ENCODE measurements around the gene SPDL1. TPM values are rescaled to one million over a fixed set of nuclear protein-coding genes. Genes with fewer than 3 reads are reported as not detected.
A peak's percentile ranks its signal among the peaks of the same experiment; 100 is the strongest.

SPDL1 gene
- total RNA-seq, 4 donors from 2014 or later = 4.1 to 19.3 (median 7.6) TPM

DNA sequence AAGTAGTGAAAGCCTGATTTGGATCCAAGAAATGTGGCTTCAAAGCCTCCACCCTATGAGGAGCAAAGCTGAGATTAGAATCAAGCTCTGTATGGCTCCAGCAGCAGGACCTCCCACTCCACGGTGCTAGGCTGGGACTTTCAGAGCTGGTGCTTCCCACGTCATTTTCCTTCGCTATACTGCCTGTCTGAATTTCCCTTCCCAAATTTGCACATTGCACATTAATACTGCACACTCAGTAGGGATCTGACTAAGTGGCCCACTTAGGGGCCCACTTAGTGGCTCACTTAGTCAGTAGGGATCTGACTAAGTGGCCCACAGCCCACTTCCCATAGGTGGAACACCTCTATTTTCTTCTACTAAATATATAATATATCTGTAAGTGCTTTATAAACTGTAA is 14.1 kb upstream of the SPDL1 start:
- Histone ChIP-seq H3K4me1 (peaks cover 3 to 5% of the 10 kb centered on the region in 2 donors), H3K27ac (no peak overlapping the region), H3K27me3 (no peaks in the 10 kb centered on the region), H3K4me3 (replicated peaks in 1 of 3) (no peak overlapping the region), H3K9me3 (no peaks in the 10 kb centered on the region), H3K36me3 (no peaks in the 10 kb centered on the region)
- intact Hi-C loops (cut with DNase I) = no loop called here
- no peak for TF ChIP-seq POLR2A (IDR thresholded peaks at IDR 0.05)
- TF ChIP-seq, protein P1, sequence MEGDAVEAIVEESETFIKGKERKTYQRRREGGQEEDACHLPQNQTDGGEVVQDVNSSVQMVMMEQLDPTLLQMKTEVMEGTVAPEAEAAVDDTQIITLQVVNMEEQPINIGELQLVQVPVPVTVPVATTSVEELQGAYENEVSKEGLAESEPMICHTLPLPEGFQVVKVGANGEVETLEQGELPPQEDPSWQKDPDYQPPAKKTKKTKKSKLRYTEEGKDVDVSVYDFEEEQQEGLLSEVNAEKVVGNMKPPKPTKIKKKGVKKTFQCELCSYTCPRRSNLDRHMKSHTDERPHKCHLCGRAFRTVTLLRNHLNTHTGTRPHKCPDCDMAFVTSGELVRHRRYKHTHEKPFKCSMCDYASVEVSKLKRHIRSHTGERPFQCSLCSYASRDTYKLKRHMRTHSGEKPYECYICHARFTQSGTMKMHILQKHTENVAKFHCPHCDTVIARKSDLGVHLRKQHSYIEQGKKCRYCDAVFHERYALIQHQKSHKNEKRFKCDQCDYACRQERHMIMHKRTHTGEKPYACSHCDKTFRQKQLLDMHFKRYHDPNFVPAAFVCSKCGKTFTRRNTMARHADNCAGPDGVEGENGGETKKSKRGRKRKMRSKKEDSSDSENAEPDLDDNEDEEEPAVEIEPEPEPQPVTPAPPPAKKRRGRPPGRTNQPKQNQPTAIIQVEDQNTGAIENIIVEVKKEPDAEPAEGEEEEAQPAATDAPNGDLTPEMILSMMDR (IDR thresholded peaks at IDR 0.05) = no peak
- no peak for DNase-seq
- WGBS, 2 donors = 89 to 92% methylated on average over 3 of the region's 3 CpGs

DNA sequence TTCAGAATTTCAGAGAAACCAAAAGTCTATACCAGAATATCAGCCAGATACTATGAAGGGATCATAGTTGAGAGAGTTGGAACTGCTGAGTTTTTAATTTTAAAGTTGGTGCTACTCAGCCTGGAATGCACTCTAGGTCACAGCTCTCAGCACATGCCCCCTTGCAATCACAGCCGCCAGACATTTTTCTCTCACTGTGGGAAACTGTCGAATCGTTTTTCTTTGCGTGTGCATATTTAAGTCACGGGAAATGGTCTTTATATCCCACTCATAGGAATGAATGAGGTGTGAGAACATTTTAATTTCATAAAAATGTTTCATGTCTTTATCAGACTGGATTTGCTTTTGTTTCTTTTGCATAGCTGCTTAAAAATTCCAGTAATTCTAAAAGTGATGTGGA is 12.2 kb upstream of the SPDL1 start:
- Histone ChIP-seq H3K9me3 (no peaks in the 10 kb centered on the region), H3K4me1 (peaks cover 11 to 14% of the 10 kb centered on the region in 2 donors), H3K36me3 (no peaks in the 10 kb centered on the region), H3K27ac (peak overlapping the region in 1 of 3 donors; percentile 49), H3K27me3 (no peaks in the 10 kb centered on the region), H3K4me3 (replicated peaks in 1 of 3) (no peak overlapping the region)
- DNase-seq = peak; percentile 16 to 24
- intact Hi-C loops (cut with DNase I) = loop anchor here (10.0 kb wide), 2 partner anchors 267 to 577 kb away; partner anchors contain the start of gene SLIT3
- TF ChIP-seq POLR2A (IDR thresholded peaks at IDR 0.05) = no peak
- TF ChIP-seq, protein P1 (IDR thresholded peaks at IDR 0.05) = no peak
- 32 to 41% methylated on average over 5 of the region's 5 CpGs for WGBS, 2 donors

DNA sequence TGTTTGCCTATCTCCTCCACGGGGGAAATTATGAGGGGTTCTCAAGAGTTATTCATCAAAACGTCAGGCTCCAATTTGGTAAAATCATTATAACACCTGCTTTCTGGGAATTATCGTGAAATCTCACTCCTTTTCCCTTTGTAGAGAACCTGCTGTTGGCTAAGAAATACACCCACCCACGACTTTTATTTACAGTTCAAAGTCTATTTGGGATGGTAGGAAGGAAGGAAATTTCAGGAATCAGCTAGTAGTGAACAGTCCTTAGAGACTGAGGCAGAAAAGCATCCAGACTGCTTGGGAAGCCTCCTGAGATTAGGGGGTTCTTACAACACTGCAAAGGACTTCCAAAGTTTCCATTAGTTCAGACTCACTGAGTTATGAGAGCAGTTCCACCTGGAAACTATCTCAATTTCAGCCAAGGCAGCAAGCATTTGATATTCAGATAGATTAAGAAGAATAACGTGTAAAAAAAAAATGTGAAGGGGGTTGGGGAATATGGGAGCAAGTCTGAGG is 9.4 kb upstream of the SPDL1 start:
- TF ChIP-seq, protein P1 (IDR thresholded peaks at IDR 0.05) = no peak
- no peak for TF ChIP-seq POLR2A (IDR thresholded peaks at IDR 0.05)
- DNase-seq = no peak
- no peak overlapping the region for H3K27ac ChIP-seq
- H3K4me3 ChIP-seq (replicated peaks in 1 of 3) = no peak overlapping the region
- WGBS, 2 donors = 55 to 57% methylated on average over 5 of the region's 5 CpGs
- no peaks in the 10 kb centered on the region for H3K9me3 ChIP-seq
- H3K36me3 ChIP-seq = no peaks in the 10 kb centered on the region
- H3K4me1 ChIP-seq = peaks cover 17 to 25% of the 10 kb centered on the region in 2 donors
- intact Hi-C loops (cut with DNase I) = loop anchor here (10.0 kb wide), 2 partner anchors 269 to 579 kb away; partner anchors contain the start of gene SLIT3
- no peaks in the 10 kb centered on the region for H3K27me3 ChIP-seq

DNA sequence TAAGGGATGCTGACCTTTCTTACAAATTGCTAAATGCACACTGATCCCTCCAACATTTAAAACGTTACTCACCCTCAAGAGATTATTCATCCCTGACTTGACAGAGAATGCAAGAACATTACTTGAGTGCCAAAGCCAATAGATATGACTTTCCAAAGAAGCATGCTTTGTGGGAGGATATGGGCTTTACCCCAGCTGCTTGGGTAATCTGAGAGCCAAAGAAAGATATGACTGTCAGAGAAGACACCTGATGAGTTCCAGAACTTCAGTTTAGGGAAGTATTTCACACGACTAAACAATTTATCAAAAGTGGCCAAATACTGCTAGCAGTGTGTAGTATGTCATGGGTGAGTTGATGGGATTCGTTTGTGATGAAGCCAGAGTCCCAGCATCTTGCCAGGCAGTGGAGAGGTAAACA is 7.4 kb upstream of the SPDL1 start:
- Histone ChIP-seq H3K27ac (peak overlapping the region in 2 of 3 donors; percentile 8 to 35), H3K4me3 (replicated peaks in 1 of 3) (no peak overlapping the region), H3K4me1 (peaks cover 16 to 25% of the 10 kb centered on the region in 2 donors), H3K27me3 (no peaks in the 10 kb centered on the region), H3K9me3 (no peaks in the 10 kb centered on the region), H3K36me3 (no peaks in the 10 kb centered on the region)
- 5 to 11% methylated on average over 3 of the region's 3 CpGs for WGBS, 2 donors
- TF ChIP-seq, protein P1 (IDR thresholded peaks at IDR 0.05) = no peak
- no peak for TF ChIP-seq POLR2A (IDR thresholded peaks at IDR 0.05)
- peak; percentile 14 to 18 for DNase-seq
- intact Hi-C loops (cut with DNase I) = loop anchor here (10.0 kb wide), 2 partner anchors 271 to 581 kb away; partner anchors contain the start of gene SLIT3

DNA sequence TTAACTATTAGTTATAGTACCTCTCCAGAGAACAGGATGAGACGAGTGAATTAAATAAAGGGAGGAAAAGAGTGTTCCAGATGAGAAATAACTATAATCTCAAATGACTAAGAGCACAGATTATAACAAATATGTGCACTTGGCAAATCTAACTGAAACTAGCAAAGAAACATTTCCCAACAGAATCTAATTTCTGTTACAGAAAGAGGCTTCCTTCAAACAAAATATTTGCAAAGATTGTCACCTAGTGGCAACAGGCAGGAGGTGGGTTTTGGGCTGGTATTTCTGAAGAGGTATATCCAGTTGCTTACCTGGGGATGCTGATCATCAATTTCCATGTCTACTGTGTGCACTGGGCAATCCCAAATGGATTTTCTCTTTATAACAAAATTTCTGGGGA is 5.6 kb upstream of the SPDL1 start:
- Histone ChIP-seq H3K9me3 (no peaks in the 10 kb centered on the region), H3K27me3 (no peaks in the 10 kb centered on the region), H3K4me3 (replicated peaks in 1 of 3) (no peak overlapping the region), H3K4me1 (peaks cover 12 to 22% of the 10 kb centered on the region in 2 donors), H3K36me3 (no peaks in the 10 kb centered on the region), H3K27ac (peak overlapping the region in 1 of 3 donors; percentile 2)
- DNase-seq = peak; percentile 39 to 40
- TF ChIP-seq POLR2A (IDR thresholded peaks at IDR 0.05) = no peak
- TF ChIP-seq, protein P1 (IDR thresholded peaks at IDR 0.05) = peak; percentile 11 to 73 (median 58)
- intact Hi-C loops (cut with DNase I) = loop anchor here (10.0 kb wide), 2 partner anchors 273 to 583 kb away; partner anchors contain the start of gene SLIT3
- 6 to 10% methylated on average over 1 of the region's 1 CpG for WGBS, 2 donors
